ENCODE data around the gene JAG1.
"Not testable (repeated sequence)": the region's sequence is repeated elsewhere in the genome, so short reads cannot be mapped to it uniquely, and the experiment has no call there.

JAG1 gene

GRCh38 chr20:10596710-10597121 lies 77.1 kb downstream of the JAG1 start:
- POLR2A ChIA-PET (ENCODE audit: low non-redundant PET): no interaction called here
- CTCF ChIA-PET: interaction anchor here (0.8 kb wide), 1 partner anchor 43 kb away, joined by 5 read pairs; no protein-coding TSS in a partner anchor
- no peak overlapping the region for H3K27ac ChIP-seq
- DNase-seq (ENCODE audit: low spot score): peak; percentile 45
- TF ChIP-seq CTCF (conservative IDR thresholded peaks at IDR 0.05; ENCODE audit: low read depth): no peak

GRCh38 chr20:10595985-10596384 lies 77.8 kb downstream of the JAG1 start:
- DNase-seq (ENCODE audit: low spot score): no peak
- H3K27ac ChIP-seq: peak overlapping the region; percentile 53
- CTCF ChIA-PET: interaction anchor here (0.6 to 0.8 kb wide), 3 partner anchors 40 to 43 kb away, joined by 3 to 5 read pairs (median 3); no protein-coding TSS in a partner anchor
- POLR2A ChIA-PET (ENCODE audit: low non-redundant PET): interaction anchor here (0.6 kb wide), 1 partner anchor 81 kb away, joined by 5 read pairs; no protein-coding TSS in a partner anchor
- TF ChIP-seq CTCF (conservative IDR thresholded peaks at IDR 0.05; ENCODE audit: low read depth): no peak

- DNase-seq (ENCODE audit: low spot score): no peak
- ChIA-PET CTCF (interaction anchor here (0.7 kb wide), 1 partner anchor 41 kb away, joined by 3 read pairs; no protein-coding TSS in a partner anchor), POLR2A (ENCODE audit: low non-redundant PET) (no interaction called here)
- H3K27ac ChIP-seq: no peak overlapping the region
- TF ChIP-seq CTCF (conservative IDR thresholded peaks at IDR 0.05; ENCODE audit: low read depth): no peak
Measured at GRCh38 chr20:10595266-10595665, 78.5 kb downstream of the JAG1 start.

GRCh38 chr20:10594296-10594868 lies 79.4 kb downstream of the JAG1 start:
- DNase-seq (ENCODE audit: low spot score): no peak
- POLR2A ChIA-PET (ENCODE audit: low non-redundant PET): interaction anchor here (0.6 kb wide), 1 partner anchor 25 kb away, joined by 3 read pairs; no protein-coding TSS in a partner anchor
- CTCF ChIA-PET: interaction anchor here (0.7 kb wide), 1 partner anchor 496 kb away, joined by 3 read pairs; no protein-coding TSS in a partner anchor
- peak overlapping the region; percentile 46; the same call in 1 of the 2 replicates for H3K27ac ChIP-seq
- no peak for TF ChIP-seq CTCF (conservative IDR thresholded peaks at IDR 0.05; ENCODE audit: low read depth)

GRCh38 chr20:10591946-10592521 lies 81.8 kb downstream of the JAG1 start:
- H3K27ac ChIP-seq: peak overlapping the region; percentile 77; the same call in 1 of the 2 replicates
- CTCF ChIA-PET: no interaction called here
- DNase-seq (ENCODE audit: low spot score): no peak
- no peak for TF ChIP-seq CTCF (conservative IDR thresholded peaks at IDR 0.05; ENCODE audit: low read depth)
- POLR2A ChIA-PET (ENCODE audit: low non-redundant PET): no interaction called here

GRCh38 chr20:10590950-10591671 lies 82.7 kb downstream of the JAG1 start:
- TF ChIP-seq CTCF (conservative IDR thresholded peaks at IDR 0.05; ENCODE audit: low read depth): no peak
- no peak overlapping the region for H3K27ac ChIP-seq
- CTCF ChIA-PET: interaction anchor here (0.5 to 1.3 kb wide), 3 partner anchors 8 to 850 kb away, joined by 3 to 6 read pairs (median 5); no protein-coding TSS in a partner anchor

GRCh38 chr20:10590446-10590845 lies 83.4 kb downstream of the JAG1 start:
- 0 out of 2 replicates have a peak overlapping the region, but pooled peaks have one; percentile 30 for H3K27ac ChIP-seq
- DNase-seq (ENCODE audit: low spot score); POLR2A ChIA-PET (ENCODE audit: low non-redundant PET): not testable (repeated sequence)
- CTCF ChIA-PET: interaction anchor here (0.5 to 1.3 kb wide), 5 partner anchors 9 to 851 kb away, joined by 3 to 6 read pairs (median 3); no protein-coding TSS in a partner anchor

More at GRCh38 chr20:10590950-10591671, 82.7 kb downstream of the JAG1 start:
- DNase-seq (ENCODE audit: low spot score): peak; percentile 47
- POLR2A ChIA-PET (ENCODE audit: low non-redundant PET): interaction anchor here (0.5 kb wide), 1 partner anchor 598 kb away, joined by 3 read pairs; no protein-coding TSS in a partner anchor

All from RWPE1 (cell line).